Smooth muscle cell of the pulmonary artery (primary cell): ENCODE measurements around the gene SIRT5. TPM values are rescaled to one million over a fixed set of nuclear protein-coding genes. Genes with fewer than 3 reads are reported as not detected.

ENCODE experiments used
- total RNA-seq: library from RNA; depleted of rRNA; stranded (reverse); fragments of >200 nt; gene quantifications from 2 replicates; pipeline ENCODE4 v1.2.3, GENCODE V29; 2014

SIRT5 gene
- total RNA-seq: 6.2 and 7.3 TPM in 2 replicates

DNA sequence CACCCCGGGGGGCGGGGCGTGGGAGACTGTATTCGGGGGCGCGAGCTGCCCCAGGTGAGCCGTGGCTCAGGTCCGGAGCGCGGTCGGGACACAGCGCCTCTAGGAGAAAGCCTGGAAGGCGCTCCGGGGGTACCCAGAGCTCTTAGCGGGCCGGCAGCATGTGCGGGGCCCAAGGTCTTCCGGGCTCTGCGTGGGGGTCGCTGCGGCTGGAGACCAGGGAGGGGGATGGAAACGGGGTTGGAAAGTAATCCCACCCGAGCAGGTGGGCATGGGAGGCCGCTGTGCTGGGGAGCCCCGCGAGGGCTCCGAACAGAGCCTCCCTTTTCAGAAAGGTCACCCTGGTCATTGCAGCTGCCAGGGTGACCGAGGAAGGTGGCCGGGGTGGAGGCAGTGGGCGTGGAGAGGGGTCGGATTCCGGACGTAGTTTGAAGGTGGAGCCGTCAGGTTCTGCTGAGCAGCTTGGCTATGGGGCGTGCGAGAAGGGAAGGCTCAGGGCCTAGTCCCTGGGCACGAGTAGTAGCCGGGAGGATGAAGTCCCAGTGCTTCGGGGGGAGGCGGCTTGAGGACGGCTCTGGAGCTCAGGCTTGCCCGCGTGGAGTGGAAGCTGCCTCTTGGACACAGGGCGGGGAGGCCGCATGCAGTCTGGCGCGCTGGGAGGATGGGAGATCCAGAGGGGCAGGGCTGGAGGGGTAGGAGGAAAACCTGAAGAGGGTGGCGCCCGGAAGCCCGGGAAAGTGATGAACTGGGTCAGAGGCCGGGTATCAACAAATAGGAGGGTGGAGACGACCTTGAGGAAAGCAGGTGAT, at the start of gene SIRT5:
Gene SIRT5 (plus strand): TSS at position 31 of the 806 bp plus-strand sequence. CDS start 9,510 bp downstream, outside the sequence.

DNA sequence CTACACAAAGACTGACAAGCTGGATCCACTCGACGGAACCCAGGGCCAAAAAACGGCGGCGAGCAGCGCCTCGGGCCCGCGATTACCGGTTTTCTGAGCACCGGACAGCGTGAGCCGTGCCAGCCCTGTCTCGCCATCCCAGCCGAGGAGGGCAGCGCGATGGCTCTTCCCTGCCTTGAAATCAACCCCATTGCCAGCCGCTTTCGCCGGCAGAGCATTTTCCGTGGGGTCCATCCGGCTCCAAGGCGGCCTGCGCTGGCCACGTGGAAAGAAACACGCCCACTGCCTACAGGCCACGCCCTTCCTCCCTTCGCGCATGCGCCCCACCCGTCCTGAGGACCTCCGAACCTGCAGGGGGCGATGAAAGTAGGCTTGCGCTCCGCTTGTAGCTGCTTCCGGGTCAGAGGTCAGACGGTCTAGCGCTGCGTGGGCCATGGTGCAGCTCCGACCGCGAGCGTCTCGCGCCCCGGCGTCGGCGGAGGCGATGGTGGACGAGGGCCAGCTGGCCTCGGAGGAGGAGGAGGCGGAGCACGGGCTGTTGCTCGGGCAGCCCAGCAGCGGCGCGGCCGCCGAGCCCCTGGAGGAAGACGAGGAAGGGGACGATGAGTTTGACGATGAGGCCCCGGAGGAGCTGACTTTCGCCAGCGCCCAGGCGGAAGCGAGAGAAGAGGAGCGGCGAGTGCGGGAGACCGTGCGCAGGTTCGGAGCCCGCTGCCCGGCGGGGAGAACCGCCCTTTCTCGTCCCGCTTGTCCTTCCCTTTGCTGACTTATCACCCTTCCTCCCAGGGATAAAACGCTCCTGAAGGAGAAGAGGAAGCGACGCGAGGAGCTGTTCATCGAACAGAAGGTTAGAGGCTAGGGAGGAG, 40.8 kb downstream of the SIRT5 start, which contains the start of gene NOL7:
Gene NOL7 (plus strand): TSS at position 410 of the 866 bp plus-strand sequence. CDS start 24 bp downstream, at position 434.

Other genes with a start within 250 kb of the SIRT5 start
- 14.9 and 17.6 TPM in 2 replicates for gene TBC1D7, start 246.1 kb upstream of the SIRT5 start, total RNA-seq
- 2.8 and 11.7 TPM in 2 replicates for gene GFOD1, start 87.0 kb upstream of the SIRT5 start, total RNA-seq
- gene NOL7, start 40.7 kb downstream of the SIRT5 start, total RNA-seq: 31.8 and 36.0 TPM in 2 replicates
- gene RANBP9, start 137.2 kb downstream of the SIRT5 start, total RNA-seq: 52.0 and 67.2 TPM in 2 replicates
- 8.5 and 11.3 TPM in 2 replicates for gene MCUR1, start 240.0 kb downstream of the SIRT5 start, total RNA-seq